SK-N-MC (cell line): Measurements from ENCODE around the gene SARM1.

Source experiments
- EZH2 ChIP-seq: fragments of 200-600 bp; sonication (generic); IDR thresholded peaks from one replicate; pipeline ENCODE4 v1.6.1; 2017; ENCODE audit warnings: antibody characterized with exemption
- POLR2AphosphoS5 ChIP-seq: IDR thresholded peaks from 2 replicates; pipeline ENCODE4 v1.6.1; 2012; ENCODE audit warnings: mild to moderate bottlenecking, low read depth, low read length, borderline replicate concordance

GRCh38 chr17:28390984-28391383 is 19.5 kb downstream of the SARM1 start:
- no peak for TF ChIP-seq EZH2
- no peak for TF ChIP-seq POLR2AphosphoS5
